ENCODE measurements around the gene SLCO3A1.

SLCO3A1 gene

GRCh38 chr15:92003515-92004067 is 150.1 kb downstream of the SLCO3A1 start:
- no peak for DNase-seq (ENCODE audit: low read depth)

GRCh38 chr15:92005154-92005553 is 151.6 kb downstream of the SLCO3A1 start:
- DNase-seq (ENCODE audit: low read depth): no peak

- no peak for DNase-seq (ENCODE audit: low read depth)
These were observed 152.9 kb downstream of the SLCO3A1 start for GRCh38 chr15:92006186-92007028.

GRCh38 chr15:92009162-92009561 is 155.7 kb downstream of the SLCO3A1 start:
- no peak for DNase-seq (ENCODE audit: low read depth)

GRCh38 chr15:92011611-92012367 is 158.3 kb downstream of the SLCO3A1 start:
- DNase-seq (ENCODE audit: low read depth): no peak

- DNase-seq (ENCODE audit: low read depth): no peak
These were observed 158.8 kb downstream of the SLCO3A1 start for GRCh38 chr15:92012368-92012629.

GRCh38 chr15:92012881-92013280 is 159.4 kb downstream of the SLCO3A1 start:
- DNase-seq (ENCODE audit: low read depth): no peak

- no peak for DNase-seq (ENCODE audit: low read depth)
These were observed 160.9 kb downstream of the SLCO3A1 start for GRCh38 chr15:92014281-92015030.

GRCh38 chr15:92017882-92018534 is 164.5 kb downstream of the SLCO3A1 start:
- DNase-seq (ENCODE audit: low read depth): no peak

- DNase-seq (ENCODE audit: low read depth): no peak
These were observed 165.2 kb downstream of the SLCO3A1 start for GRCh38 chr15:92018535-92019239.

- no peak for DNase-seq (ENCODE audit: low read depth)
These were observed 166.2 kb downstream of the SLCO3A1 start for GRCh38 chr15:92019706-92020105.

- no peak for DNase-seq (ENCODE audit: low read depth)
These were observed 166.7 kb downstream of the SLCO3A1 start for GRCh38 chr15:92020207-92020606.

GRCh38 chr15:92020804-92021203 is 167.3 kb downstream of the SLCO3A1 start:
- no peak for DNase-seq (ENCODE audit: low read depth)

- no peak for DNase-seq (ENCODE audit: low read depth)
These were observed 168.3 kb downstream of the SLCO3A1 start for GRCh38 chr15:92021792-92022191.

- DNase-seq (ENCODE audit: low read depth): no peak
These were observed 170.5 kb downstream of the SLCO3A1 start for GRCh38 chr15:92023965-92024364.

- no peak for DNase-seq (ENCODE audit: low read depth)
These were observed 172.3 kb downstream of the SLCO3A1 start for GRCh38 chr15:92025706-92026270.

- no peak for DNase-seq (ENCODE audit: low read depth)
These were observed 174.8 kb downstream of the SLCO3A1 start for GRCh38 chr15:92028389-92028724.

- no peak for DNase-seq (ENCODE audit: low read depth)
These were observed 176.3 kb downstream of the SLCO3A1 start for GRCh38 chr15:92029767-92030166.

GRCh38 chr15:92033314-92033713 is 179.8 kb downstream of the SLCO3A1 start:
- DNase-seq (ENCODE audit: low read depth): no peak

GRCh38 chr15:92033723-92034122 is 180.2 kb downstream of the SLCO3A1 start:
- DNase-seq (ENCODE audit: low read depth): no peak

GRCh38 chr15:92034227-92034626 is 180.7 kb downstream of the SLCO3A1 start:
- DNase-seq (ENCODE audit: low read depth): no peak
